ENCODE measurements around the gene VPS37D. TPM values are rescaled to one million over a fixed set of nuclear protein-coding genes. Genes with fewer than 3 reads are reported as not detected.

VPS37D gene
- polyA plus RNA-seq, 1 of the 3 experiments (the other 2 are of a cell fraction) = 7.4 TPM

- no peak for TF ChIP-seq PBX3 (IDR thresholded peaks at IDR 0.05)
Observed at GRCh38 chr7:73624669-73625001, 43.0 kb upstream of the VPS37D start (continued).

- CTCF ChIA-PET = interaction anchor here (0.9 to 19.5 kb wide), 6 partner anchors 19 to 109 kb away, joined by 3 to 235 read pairs (median 3); no protein-coding TSS in a partner anchor
- TF ChIP-seq MEF2A (IDR thresholded peaks at IDR 0.05; ENCODE audit: borderline replicate concordance, low read depth) (no peak), MAX (IDR thresholded peaks at IDR 0.05; ENCODE audit: low read depth) (no peak)
- no peak overlapping the region for H3K9ac ChIP-seq
- no peaks in the 10 kb centered on the region; a peak in 1 of 4 replicates for H3K4me1 ChIP-seq (ENCODE audit: control insufficient read depth in 1 of 2, insufficient read depth in 2 of 2, low read depth in 1 of 2, low read length in 1 of 2)
- H4K20me1 ChIP-seq (ENCODE audit: insufficient read depth) = no peaks in the 10 kb centered on the region
- H3K27me3 ChIP-seq (ENCODE audit: insufficient read depth) = peaks cover 52% of the 10 kb centered on the region
- POLR2A ChIA-PET = no interaction called here
- no peak overlapping the region for H3K4me2 ChIP-seq
- no peak overlapping the region for H3K27ac ChIP-seq (ENCODE audit: low read depth in 2 of 2, low read length in 1 of 2)
- H2AFZ ChIP-seq (ENCODE audit: low read depth) = no peak overlapping the region
- no peak for DNase-seq
- 91% methylated on average over 11 of the region's 11 CpGs for WGBS (ENCODE audit: low lambda C conversion rate)
- no peak overlapping the region for H3K4me3 ChIP-seq (ENCODE audit: low read depth in 2 of 2, low read length in 1 of 2)
- H3K9me2 ChIP-seq = no peaks in the 10 kb centered on the region
- no peaks in the 10 kb centered on the region for H3F3A ChIP-seq (replicated peaks; ENCODE audit: insufficient read depth)
- H3K79me2 ChIP-seq (ENCODE audit: insufficient read depth) = no peaks in the 10 kb centered on the region
- no peaks in the 10 kb centered on the region for H3K9me3 ChIP-seq
- no peaks in the 10 kb centered on the region for H3K36me3 ChIP-seq (replicated peaks in 1 of 2; ENCODE audit: control insufficient read depth in 1 of 2, insufficient read depth in 2 of 2, low read length in 1 of 2)
Observed at GRCh38 chr7:73625276-73625675, 42.4 kb upstream of the VPS37D start.

GRCh38 chr7:73626814-73627213 is 40.8 kb upstream of the VPS37D start:
- Histone ChIP-seq H3K9ac (no peak overlapping the region), H3K9me3 (no peaks in the 10 kb centered on the region), H3K9me2 (no peaks in the 10 kb centered on the region), H3K4me2 (no peak overlapping the region), H3K36me3 (replicated peaks in 1 of 2; ENCODE audit: control insufficient read depth in 1 of 2, insufficient read depth in 2 of 2, low read length in 1 of 2) (no peaks in the 10 kb centered on the region), H3K27me3 (ENCODE audit: insufficient read depth) (peaks cover 59% of the 10 kb centered on the region), H3K79me2 (ENCODE audit: insufficient read depth) (no peaks in the 10 kb centered on the region), H2AFZ (ENCODE audit: low read depth) (no peak overlapping the region), H4K20me1 (ENCODE audit: insufficient read depth) (no peaks in the 10 kb centered on the region), H3K4me1 (ENCODE audit: control insufficient read depth in 1 of 2, insufficient read depth in 2 of 2, low read depth in 1 of 2, low read length in 1 of 2) (no peaks in the 10 kb centered on the region; a peak in 1 of 4 replicates), H3F3A (replicated peaks; ENCODE audit: insufficient read depth) (peaks cover 3% of the 10 kb centered on the region), H3K4me3 (ENCODE audit: low read depth in 2 of 2, low read length in 1 of 2) (no peak overlapping the region), H3K27ac (ENCODE audit: low read depth in 2 of 2, low read length in 1 of 2) (no peak overlapping the region)
- peak; percentile 31 for TF ChIP-seq CTCF (IDR thresholded peaks at IDR 0.05)
- no peak for TF ChIP-seq RAD21 (IDR thresholded peaks at IDR 0.05; ENCODE audit: low read length)
- no peak for TF ChIP-seq SMC3 (IDR thresholded peaks at IDR 0.05; ENCODE audit: low read depth, low read length)
- ChIA-PET CTCF (interaction anchor here (0.9 to 19.5 kb wide), 4 partner anchors 20 to 99 kb away, joined by 4 to 235 read pairs (median 6); no protein-coding TSS in a partner anchor), POLR2A (no interaction called here)
- DNase-seq = no peak
- 25% methylated on average over 3 of the region's 3 CpGs for WGBS (ENCODE audit: low lambda C conversion rate)

- Histone ChIP-seq H3K4me1 (ENCODE audit: control insufficient read depth in 1 of 2, insufficient read depth in 2 of 2, low read depth in 1 of 2, low read length in 1 of 2) (no peaks in the 10 kb centered on the region; a peak in 1 of 4 replicates), H3K79me2 (ENCODE audit: insufficient read depth) (no peaks in the 10 kb centered on the region), H3K36me3 (replicated peaks in 1 of 2; ENCODE audit: control insufficient read depth in 1 of 2, insufficient read depth in 2 of 2, low read length in 1 of 2) (no peaks in the 10 kb centered on the region), H4K20me1 (ENCODE audit: insufficient read depth) (no peaks in the 10 kb centered on the region), H3K4me2 (no peak overlapping the region), H3K4me3 (ENCODE audit: low read depth in 2 of 2, low read length in 1 of 2) (no peak overlapping the region), H3K27ac (ENCODE audit: low read depth in 2 of 2, low read length in 1 of 2) (no peak overlapping the region), H3F3A (replicated peaks; ENCODE audit: insufficient read depth) (peaks cover 3% of the 10 kb centered on the region), H3K9me2 (no peaks in the 10 kb centered on the region), H2AFZ (ENCODE audit: low read depth) (no peak overlapping the region), H3K9ac (no peak overlapping the region), H3K27me3 (ENCODE audit: insufficient read depth) (peaks cover 58% of the 10 kb centered on the region), H3K9me3 (no peaks in the 10 kb centered on the region)
- POLR2A ChIA-PET = no interaction called here
- TF ChIP-seq NFIC (IDR thresholded peaks at IDR 0.05; ENCODE audit: borderline replicate concordance) (no peak), USF2 (IDR thresholded peaks at IDR 0.05; ENCODE audit: borderline replicate concordance, low read depth, low read length) (no peak), FOXM1 (IDR thresholded peaks at IDR 0.05; ENCODE audit: low read depth) (no peak)
- DNase-seq = no peak
- WGBS (ENCODE audit: low lambda C conversion rate) = 64% methylated on average over 4 of the region's 4 CpGs
- CTCF ChIA-PET = interaction anchor here (0.8 to 19.5 kb wide), 20 partner anchors 7 to 228 kb away, joined by 3 to 235 read pairs (median 4); partner anchors contain the start of gene VPS37D
Observed at GRCh38 chr7:73628504-73628903, 39.1 kb upstream of the VPS37D start.

All from SK-N-SH (cell line).